ENCODE measurements around the gene ARHGEF19.

DNA sequence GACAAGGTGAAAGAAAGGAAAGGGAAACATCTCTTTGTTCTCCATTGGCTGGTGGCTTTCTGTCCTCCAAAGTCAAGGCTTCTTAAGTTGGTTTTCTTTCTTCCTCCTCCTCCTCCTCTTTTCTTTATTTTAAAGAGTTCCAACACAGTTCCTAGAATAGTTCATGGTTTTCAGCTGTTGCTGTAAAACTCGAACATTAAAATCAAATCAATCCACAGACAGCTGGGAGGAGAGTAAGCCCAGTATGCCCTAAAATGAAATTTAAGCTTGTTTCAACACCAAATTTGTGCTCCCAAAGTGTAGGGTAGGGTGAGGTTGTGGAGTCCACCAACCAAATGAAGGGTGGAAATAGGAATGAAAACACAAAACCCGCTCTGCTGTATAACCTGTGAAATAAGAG is 35.0 kb upstream of the ARHGEF19 start:
- TF ChIP-seq, protein P1, sequence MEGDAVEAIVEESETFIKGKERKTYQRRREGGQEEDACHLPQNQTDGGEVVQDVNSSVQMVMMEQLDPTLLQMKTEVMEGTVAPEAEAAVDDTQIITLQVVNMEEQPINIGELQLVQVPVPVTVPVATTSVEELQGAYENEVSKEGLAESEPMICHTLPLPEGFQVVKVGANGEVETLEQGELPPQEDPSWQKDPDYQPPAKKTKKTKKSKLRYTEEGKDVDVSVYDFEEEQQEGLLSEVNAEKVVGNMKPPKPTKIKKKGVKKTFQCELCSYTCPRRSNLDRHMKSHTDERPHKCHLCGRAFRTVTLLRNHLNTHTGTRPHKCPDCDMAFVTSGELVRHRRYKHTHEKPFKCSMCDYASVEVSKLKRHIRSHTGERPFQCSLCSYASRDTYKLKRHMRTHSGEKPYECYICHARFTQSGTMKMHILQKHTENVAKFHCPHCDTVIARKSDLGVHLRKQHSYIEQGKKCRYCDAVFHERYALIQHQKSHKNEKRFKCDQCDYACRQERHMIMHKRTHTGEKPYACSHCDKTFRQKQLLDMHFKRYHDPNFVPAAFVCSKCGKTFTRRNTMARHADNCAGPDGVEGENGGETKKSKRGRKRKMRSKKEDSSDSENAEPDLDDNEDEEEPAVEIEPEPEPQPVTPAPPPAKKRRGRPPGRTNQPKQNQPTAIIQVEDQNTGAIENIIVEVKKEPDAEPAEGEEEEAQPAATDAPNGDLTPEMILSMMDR (IDR thresholded peaks at IDR 0.05; ENCODE audit: low read depth, low read length, poor library complexity, severe bottlenecking) = no peak
- no peak for TF ChIP-seq EZH2phosphoT487 (IDR thresholded peaks at IDR 0.05; ENCODE audit: borderline replicate concordance, low read length)

All from DOHH2 (cell line).